GM10266 (cell line): ENCODE results near the gene CD164L2.
A peak's percentile ranks its signal among the peaks of the same experiment; 100 is the strongest.
"Not testable (repeated sequence)": the region's sequence is repeated elsewhere in the genome, so short reads cannot be mapped to it uniquely, and the experiment has no call there.

Experiments used
- DNase-seq: peaks from one replicate; pipeline ENCODE4 v3.0.0; 2012; ENCODE audit errors: extremely low spot score
- CTCF ChIP-seq: IDR thresholded peaks from 2 replicates; pipeline ENCODE4 v1.5.1; 2012; ENCODE audit warnings: mild to moderate bottlenecking, low read depth; ENCODE audit not compliant: control insufficient read depth, insufficient read depth; ENCODE audit errors: missing control alignments

The CD164L2 gene

GRCh38 chr1:27393641-27394281, 10.6 kb upstream of the CD164L2 start:
- TF ChIP-seq CTCF = no peak
- DNase-seq = no peak

- TF ChIP-seq CTCF = peak; percentile 17
- DNase-seq = no peak
Observed at GRCh38 chr1:27392778-27393635, 9.9 kb upstream of the CD164L2 start.

- TF ChIP-seq CTCF = peak; percentile 72
- peak; percentile 95 for DNase-seq
Observed at GRCh38 chr1:27392096-27392777, 9.1 kb upstream of the CD164L2 start, which contains the start of gene GPR3. Gene GPR3 (plus strand): TSS chr1:27392622. CDS start chr1:27393799, 1,177 bp downstream.

- no peak for TF ChIP-seq CTCF
- no peak for DNase-seq
Observed at GRCh38 chr1:27391511-27392095, 8.5 kb upstream of the CD164L2 start.

GRCh38 chr1:27388337-27389005, 5.3 kb upstream of the CD164L2 start:
- peak; percentile 83 for DNase-seq
- TF ChIP-seq CTCF = peak; percentile 95

- DNase-seq = not testable (repeated sequence)
Observed at GRCh38 chr1:27384797-27385196, 1.7 kb upstream of the CD164L2 start.

GRCh38 chr1:27383661-27384060, 528 bp upstream of the CD164L2 start:
- no peak for DNase-seq
- TF ChIP-seq CTCF = no peak
